ENCODE results near the gene TMCC2.

TMCC2 gene

GRCh38 chr1:205262731-205263171 is 35.0 kb downstream of the TMCC2 start:
- H2AFZ ChIP-seq (ENCODE audit: low read depth, low read length) = no peak overlapping the region
- H3K4me1 ChIP-seq (ENCODE audit: insufficient read depth, low read length) = peaks cover 9% of the 10 kb centered on the region
- H3K4me3 ChIP-seq (ENCODE audit: low read length) = no peak overlapping the region
- no peaks in the 10 kb centered on the region for H3K27me3 ChIP-seq (ENCODE audit: insufficient read depth, low read length)
- H3K9me3 ChIP-seq (ENCODE audit: low read length) = no peaks in the 10 kb centered on the region
- no peaks in the 10 kb centered on the region for H3K36me3 ChIP-seq (ENCODE audit: insufficient read depth, low read length)

- no peaks in the 10 kb centered on the region for H3K9me3 ChIP-seq (ENCODE audit: low read length)
These were observed 35.9 kb downstream of the TMCC2 start for GRCh38 chr1:205263580-205264190.

DNA sequence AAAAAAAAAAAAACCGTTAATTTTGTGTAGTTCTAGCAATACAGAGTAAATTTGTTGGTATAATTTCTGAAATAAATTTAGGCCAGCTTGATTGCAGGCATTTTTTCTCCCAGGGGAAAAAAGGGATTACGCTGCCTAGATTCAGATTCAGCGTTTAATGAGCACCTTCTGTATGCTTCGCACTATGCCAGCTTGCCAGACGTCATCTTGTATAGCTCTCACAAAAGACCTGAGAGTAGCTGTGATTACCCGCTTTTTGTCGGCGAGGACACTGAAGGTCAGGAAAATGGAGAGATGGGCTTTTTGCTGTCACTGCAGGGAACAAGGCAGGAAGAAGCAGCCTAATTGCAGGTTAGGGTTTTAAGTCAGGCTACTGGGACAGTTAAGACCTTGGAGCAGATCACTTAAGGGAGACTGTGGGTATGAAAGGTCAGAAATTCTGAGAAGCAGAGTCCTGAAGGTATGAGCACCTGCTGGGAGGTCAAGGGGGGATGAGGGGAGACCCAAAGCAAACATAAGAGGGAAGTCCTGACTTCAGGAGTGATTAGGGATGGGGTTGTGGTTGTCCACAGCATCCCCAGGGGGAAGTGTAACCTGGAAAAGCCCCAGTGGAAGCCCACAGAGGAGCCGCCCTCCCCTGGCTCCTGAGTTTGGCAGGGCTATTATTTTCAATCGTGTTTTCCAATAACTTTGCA is 39.0 kb downstream of the TMCC2 start:
- Histone ChIP-seq H3K9me3 (ENCODE audit: low read length) (no peaks in the 10 kb centered on the region), H3K4me3 (ENCODE audit: low read length) (no peak overlapping the region), H3K27me3 (ENCODE audit: insufficient read depth, low read length) (no peaks in the 10 kb centered on the region), H3K4me1 (ENCODE audit: insufficient read depth, low read length) (no peaks in the 10 kb centered on the region), H2AFZ (ENCODE audit: low read depth, low read length) (no peak overlapping the region), H3K36me3 (ENCODE audit: insufficient read depth, low read length) (no peaks in the 10 kb centered on the region)

More at GRCh38 chr1:205263580-205264190, 35.9 kb downstream of the TMCC2 start:
- peaks cover 7% of the 10 kb centered on the region for H3K4me1 ChIP-seq (ENCODE audit: insufficient read depth, low read length)
- no peak overlapping the region for H2AFZ ChIP-seq (ENCODE audit: low read depth, low read length)
- H3K4me3 ChIP-seq (ENCODE audit: low read length) = no peak overlapping the region
- H3K36me3 ChIP-seq (ENCODE audit: insufficient read depth, low read length) = no peaks in the 10 kb centered on the region
- no peaks in the 10 kb centered on the region for H3K27me3 ChIP-seq (ENCODE audit: insufficient read depth, low read length)

- Histone ChIP-seq H3K9me3 (ENCODE audit: low read length) (no peaks in the 10 kb centered on the region), H3K36me3 (ENCODE audit: insufficient read depth, low read length) (no peaks in the 10 kb centered on the region), H3K27me3 (ENCODE audit: insufficient read depth, low read length) (no peaks in the 10 kb centered on the region), H2AFZ (ENCODE audit: low read depth, low read length) (no peak overlapping the region), H3K4me1 (ENCODE audit: insufficient read depth, low read length) (peaks cover 2% of the 10 kb centered on the region), H3K4me3 (ENCODE audit: low read length) (no peak overlapping the region)
These were observed 39.7 kb downstream of the TMCC2 start for GRCh38 chr1:205267306-205267902.

GRCh38 chr1:205268846-205269680 is 41.3 kb downstream of the TMCC2 start:
- Histone ChIP-seq H3K27me3 (ENCODE audit: insufficient read depth, low read length) (no peaks in the 10 kb centered on the region), H3K4me1 (ENCODE audit: insufficient read depth, low read length) (peaks cover 17% of the 10 kb centered on the region), H3K36me3 (ENCODE audit: insufficient read depth, low read length) (no peaks in the 10 kb centered on the region), H3K4me3 (ENCODE audit: low read length) (no peak overlapping the region), H2AFZ (ENCODE audit: low read depth, low read length) (no peak overlapping the region), H3K9me3 (ENCODE audit: low read length) (no peaks in the 10 kb centered on the region)

DNA sequence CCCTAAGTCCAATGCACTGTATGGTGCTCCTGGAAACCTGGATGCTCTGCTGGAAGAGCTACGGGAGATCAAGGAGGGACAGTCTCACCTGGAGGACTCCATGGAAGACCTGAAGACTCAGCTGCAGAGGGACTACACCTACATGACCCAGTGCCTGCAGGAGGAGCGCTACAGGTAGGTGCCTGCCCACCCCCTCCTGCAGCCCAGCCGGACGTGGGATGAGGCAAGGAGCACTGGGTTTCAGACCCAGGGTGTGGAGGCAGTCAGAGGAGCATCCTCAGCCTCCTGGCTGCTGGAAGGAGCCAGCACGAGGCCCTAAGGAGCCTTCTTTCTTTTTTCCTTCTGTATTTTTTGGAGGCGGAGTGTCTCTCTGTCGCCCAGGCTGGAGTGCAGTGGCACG is 42.0 kb downstream of the TMCC2 start:
- Histone ChIP-seq H2AFZ (ENCODE audit: low read depth, low read length) (no peak overlapping the region), H3K27me3 (ENCODE audit: insufficient read depth, low read length) (no peaks in the 10 kb centered on the region), H3K9me3 (ENCODE audit: low read length) (no peaks in the 10 kb centered on the region), H3K36me3 (ENCODE audit: insufficient read depth, low read length) (no peaks in the 10 kb centered on the region), H3K4me1 (ENCODE audit: insufficient read depth, low read length) (peaks cover 23% of the 10 kb centered on the region), H3K4me3 (ENCODE audit: low read length) (no peak overlapping the region)

- Histone ChIP-seq H3K27me3 (ENCODE audit: insufficient read depth, low read length) (no peaks in the 10 kb centered on the region), H3K9me3 (ENCODE audit: low read length) (no peaks in the 10 kb centered on the region), H2AFZ (ENCODE audit: low read depth, low read length) (no peak overlapping the region), H3K36me3 (ENCODE audit: insufficient read depth, low read length) (no peaks in the 10 kb centered on the region), H3K4me3 (ENCODE audit: low read length) (no peak overlapping the region), H3K4me1 (ENCODE audit: insufficient read depth, low read length) (peaks cover 27% of the 10 kb centered on the region)
These were observed 42.5 kb downstream of the TMCC2 start for GRCh38 chr1:205270271-205270670.

- no peaks in the 10 kb centered on the region for H3K27me3 ChIP-seq (ENCODE audit: insufficient read depth, low read length)
- no peaks in the 10 kb centered on the region for H3K9me3 ChIP-seq (ENCODE audit: low read length)
- peaks cover 29% of the 10 kb centered on the region for H3K4me1 ChIP-seq (ENCODE audit: insufficient read depth, low read length)
- H3K4me3 ChIP-seq (ENCODE audit: low read length) = no peak overlapping the region
- H3K36me3 ChIP-seq (ENCODE audit: insufficient read depth, low read length) = no peaks in the 10 kb centered on the region
- no peak overlapping the region for H2AFZ ChIP-seq (ENCODE audit: low read depth, low read length)
These were observed 43.0 kb downstream of the TMCC2 start for GRCh38 chr1:205270764-205271163.

GRCh38 chr1:205271277-205271676 is 43.5 kb downstream of the TMCC2 start:
- H3K27me3 ChIP-seq (ENCODE audit: insufficient read depth, low read length) = no peaks in the 10 kb centered on the region
- H3K4me1 ChIP-seq (ENCODE audit: insufficient read depth, low read length) = peaks cover 29% of the 10 kb centered on the region
- no peaks in the 10 kb centered on the region for H3K36me3 ChIP-seq (ENCODE audit: insufficient read depth, low read length)
- no peaks in the 10 kb centered on the region for H3K9me3 ChIP-seq (ENCODE audit: low read length)
- H2AFZ ChIP-seq (ENCODE audit: low read depth, low read length) = no peak overlapping the region
- H3K4me3 ChIP-seq (ENCODE audit: low read length) = no peak overlapping the region

DNA sequence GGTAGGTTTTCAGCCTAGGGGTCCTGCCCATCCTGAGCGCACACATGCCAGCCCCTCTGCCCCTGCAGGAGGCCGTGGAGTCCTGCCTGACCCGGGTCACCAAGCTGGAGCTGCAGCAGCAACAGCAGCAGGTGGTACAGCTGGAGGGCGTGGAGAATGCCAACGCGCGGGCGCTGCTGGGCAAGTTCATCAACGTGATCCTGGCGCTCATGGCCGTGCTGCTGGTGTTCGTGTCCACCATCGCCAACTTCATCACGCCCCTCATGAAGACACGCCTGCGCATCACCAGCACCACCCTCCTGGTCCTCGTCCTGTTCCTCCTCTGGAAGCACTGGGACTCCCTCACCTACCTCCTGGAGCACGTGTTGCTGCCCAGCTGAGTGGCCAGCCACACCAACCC is 44.0 kb downstream of the TMCC2 start:
- no peak overlapping the region for H3K4me3 ChIP-seq (ENCODE audit: low read length)
- no peaks in the 10 kb centered on the region for H3K9me3 ChIP-seq (ENCODE audit: low read length)
- H3K27me3 ChIP-seq (ENCODE audit: insufficient read depth, low read length) = no peaks in the 10 kb centered on the region
- H3K36me3 ChIP-seq (ENCODE audit: insufficient read depth, low read length) = no peaks in the 10 kb centered on the region
- peaks cover 29% of the 10 kb centered on the region for H3K4me1 ChIP-seq (ENCODE audit: insufficient read depth, low read length)
- no peak overlapping the region for H2AFZ ChIP-seq (ENCODE audit: low read depth, low read length)

- no peaks in the 10 kb centered on the region for H3K9me3 ChIP-seq (ENCODE audit: low read length)
- H3K36me3 ChIP-seq (ENCODE audit: insufficient read depth, low read length) = no peaks in the 10 kb centered on the region
- H3K27me3 ChIP-seq (ENCODE audit: insufficient read depth, low read length) = no peaks in the 10 kb centered on the region
These were observed 44.8 kb downstream of the TMCC2 start for GRCh38 chr1:205272536-205272935.

DNA sequence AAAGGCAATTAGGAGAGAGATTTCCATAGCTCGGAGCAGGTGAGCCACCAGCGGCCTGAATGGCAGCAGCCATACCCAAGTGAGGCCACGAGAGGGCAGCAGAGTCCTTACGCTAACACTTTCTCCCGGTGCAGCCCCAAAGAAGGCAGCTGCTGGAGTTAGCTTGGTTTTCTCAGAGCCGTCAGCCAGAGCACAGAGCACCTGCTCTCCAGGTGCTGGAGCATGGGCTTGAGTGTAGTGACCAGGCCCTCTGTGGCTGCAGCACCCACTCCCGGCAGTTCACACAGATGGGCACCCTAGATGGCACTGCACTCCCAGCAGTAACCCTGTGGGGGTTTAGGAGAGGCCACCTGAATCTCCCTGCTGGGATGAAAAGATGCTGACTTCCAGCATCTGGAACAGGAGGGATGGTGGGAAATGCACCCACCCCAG is 45.8 kb downstream of the TMCC2 start:
- H3K4me3 ChIP-seq (ENCODE audit: low read length) = no peak overlapping the region
- no peaks in the 10 kb centered on the region for H3K36me3 ChIP-seq (ENCODE audit: insufficient read depth, low read length)
- H2AFZ ChIP-seq (ENCODE audit: low read depth, low read length) = no peak overlapping the region
- peaks cover 29% of the 10 kb centered on the region for H3K4me1 ChIP-seq (ENCODE audit: insufficient read depth, low read length)
- no peaks in the 10 kb centered on the region for H3K9me3 ChIP-seq (ENCODE audit: low read length)
- H3K27me3 ChIP-seq (ENCODE audit: insufficient read depth, low read length) = no peaks in the 10 kb centered on the region

More at GRCh38 chr1:205272536-205272935, 44.8 kb downstream of the TMCC2 start:
- Histone ChIP-seq H3K4me1 (ENCODE audit: insufficient read depth, low read length) (peaks cover 29% of the 10 kb centered on the region), H2AFZ (ENCODE audit: low read depth, low read length) (no peak overlapping the region), H3K4me3 (ENCODE audit: low read length) (no peak overlapping the region)

All from neuron (in vitro differentiated cells).